BE2C (cell line): Measurements from ENCODE around the gene SPAST. TPM values are rescaled to one million over a fixed set of nuclear protein-coding genes. Genes with fewer than 3 reads are reported as not detected.
A peak's percentile ranks its signal among the peaks of the same experiment; 100 is the strongest.
"Not testable (repeated sequence)": the region's sequence is repeated elsewhere in the genome, so short reads cannot be mapped to it uniquely, and the experiment has no call there.

ENCODE experiments used
- DNase-seq: peaks from one replicate; pipeline ENCODE4 v3.0.0-alpha.2; 2020
- H3K27me3 ChIP-seq: fragments of 250-450 bp; sonication (Bioruptor Pico); 2 replicates; pipeline ENCODE4 v1.5.1; 2020; ENCODE audit warnings: mild to moderate bottlenecking
- H3K36me3 ChIP-seq: fragments of 250-450 bp; sonication (Bioruptor Pico); 2 replicates; pipeline ENCODE4 v1.5.1; 2020; ENCODE audit warnings: mild to moderate bottlenecking
- H3K4me1 ChIP-seq: fragments of 250-450 bp; sonication (Bioruptor Pico); 2 replicates; pipeline ENCODE4 v1.5.1; 2020
- H3K4me3 ChIP-seq: 2 replicates; pipeline ENCODE4 v1.5.1; 2011; ENCODE audit warnings: low read depth, low read length
- H3K9me3 ChIP-seq: fragments of 250-450 bp; sonication (Bioruptor Pico); 2 replicates; pipeline ENCODE4 v1.5.1; 2020
- polyA plus RNA-seq: library from polyadenylated mRNA; unstranded; fragments of >200 nt; gene quantifications from one replicate; pipeline ENCODE4 v1.2.1, GENCODE V29; 2012; ENCODE audit warnings: low read depth, missing spikeins; ENCODE audit not compliant: insufficient read length, insufficient read depth
- TF ChIP-seq, protein P1 (sequence below): IDR thresholded peaks from 2 replicates; pipeline ENCODE4 v1.5.1; 2012; ENCODE audit warnings: mild to moderate bottlenecking, low read depth, low read length

SPAST gene, protein sequence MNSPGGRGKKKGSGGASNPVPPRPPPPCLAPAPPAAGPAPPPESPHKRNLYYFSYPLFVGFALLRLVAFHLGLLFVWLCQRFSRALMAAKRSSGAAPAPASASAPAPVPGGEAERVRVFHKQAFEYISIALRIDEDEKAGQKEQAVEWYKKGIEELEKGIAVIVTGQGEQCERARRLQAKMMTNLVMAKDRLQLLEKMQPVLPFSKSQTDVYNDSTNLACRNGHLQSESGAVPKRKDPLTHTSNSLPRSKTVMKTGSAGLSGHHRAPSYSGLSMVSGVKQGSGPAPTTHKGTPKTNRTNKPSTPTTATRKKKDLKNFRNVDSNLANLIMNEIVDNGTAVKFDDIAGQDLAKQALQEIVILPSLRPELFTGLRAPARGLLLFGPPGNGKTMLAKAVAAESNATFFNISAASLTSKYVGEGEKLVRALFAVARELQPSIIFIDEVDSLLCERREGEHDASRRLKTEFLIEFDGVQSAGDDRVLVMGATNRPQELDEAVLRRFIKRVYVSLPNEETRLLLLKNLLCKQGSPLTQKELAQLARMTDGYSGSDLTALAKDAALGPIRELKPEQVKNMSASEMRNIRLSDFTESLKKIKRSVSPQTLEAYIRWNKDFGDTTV
- 3.9 TPM for polyA plus RNA-seq

DNA sequence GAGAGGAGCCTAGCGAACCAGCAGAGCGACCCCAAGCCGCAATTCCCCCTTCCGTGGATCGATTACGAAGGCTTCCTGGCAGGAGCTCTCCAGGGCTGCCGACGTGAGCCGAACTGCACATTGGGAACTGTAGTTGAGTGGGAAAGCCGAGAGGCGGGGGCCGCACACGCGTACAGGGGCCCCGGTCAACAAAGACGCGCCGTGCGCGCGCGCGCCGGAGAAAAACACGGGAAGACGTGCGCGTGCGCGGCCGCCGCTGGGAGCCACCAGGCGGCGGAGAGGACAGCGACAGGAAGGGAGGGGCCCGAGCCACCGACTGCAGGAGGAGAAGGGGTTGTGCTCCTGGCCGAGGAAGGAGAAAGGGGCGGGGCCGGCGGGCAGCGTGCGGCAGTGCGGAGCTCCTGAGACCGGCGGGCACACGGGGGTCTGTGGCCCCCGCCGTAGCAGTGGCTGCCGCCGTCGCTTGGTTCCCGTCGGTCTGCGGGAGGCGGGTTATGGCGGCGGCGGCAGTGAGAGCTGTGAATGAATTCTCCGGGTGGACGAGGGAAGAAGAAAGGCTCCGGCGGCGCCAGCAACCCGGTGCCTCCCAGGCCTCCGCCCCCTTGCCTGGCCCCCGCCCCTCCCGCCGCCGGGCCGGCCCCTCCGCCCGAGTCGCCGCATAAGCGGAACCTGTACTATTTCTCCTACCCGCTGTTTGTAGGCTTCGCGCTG is at the start of gene SPAST:
Gene SPAST, plus strand, starts transcription at position 247 of the 711 bp plus-strand sequence. Its CDS starts 276 bp downstream, at position 523.
- Histone ChIP-seq H3K27me3 (no peaks in the 10 kb centered on the region), H3K4me1 (no peaks in the 10 kb centered on the region), H3K4me3 (peak within 1 kb of the TSS; percentile 86), H3K9me3 (no peaks in the 10 kb centered on the region), H3K36me3 (no peaks in the 10 kb centered on the region)
- TF ChIP-seq, protein P1, sequence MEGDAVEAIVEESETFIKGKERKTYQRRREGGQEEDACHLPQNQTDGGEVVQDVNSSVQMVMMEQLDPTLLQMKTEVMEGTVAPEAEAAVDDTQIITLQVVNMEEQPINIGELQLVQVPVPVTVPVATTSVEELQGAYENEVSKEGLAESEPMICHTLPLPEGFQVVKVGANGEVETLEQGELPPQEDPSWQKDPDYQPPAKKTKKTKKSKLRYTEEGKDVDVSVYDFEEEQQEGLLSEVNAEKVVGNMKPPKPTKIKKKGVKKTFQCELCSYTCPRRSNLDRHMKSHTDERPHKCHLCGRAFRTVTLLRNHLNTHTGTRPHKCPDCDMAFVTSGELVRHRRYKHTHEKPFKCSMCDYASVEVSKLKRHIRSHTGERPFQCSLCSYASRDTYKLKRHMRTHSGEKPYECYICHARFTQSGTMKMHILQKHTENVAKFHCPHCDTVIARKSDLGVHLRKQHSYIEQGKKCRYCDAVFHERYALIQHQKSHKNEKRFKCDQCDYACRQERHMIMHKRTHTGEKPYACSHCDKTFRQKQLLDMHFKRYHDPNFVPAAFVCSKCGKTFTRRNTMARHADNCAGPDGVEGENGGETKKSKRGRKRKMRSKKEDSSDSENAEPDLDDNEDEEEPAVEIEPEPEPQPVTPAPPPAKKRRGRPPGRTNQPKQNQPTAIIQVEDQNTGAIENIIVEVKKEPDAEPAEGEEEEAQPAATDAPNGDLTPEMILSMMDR = peak; percentile 38; the same call in 1 of the 2 replicates
- DNase-seq = peak; percentile 99

DNA sequence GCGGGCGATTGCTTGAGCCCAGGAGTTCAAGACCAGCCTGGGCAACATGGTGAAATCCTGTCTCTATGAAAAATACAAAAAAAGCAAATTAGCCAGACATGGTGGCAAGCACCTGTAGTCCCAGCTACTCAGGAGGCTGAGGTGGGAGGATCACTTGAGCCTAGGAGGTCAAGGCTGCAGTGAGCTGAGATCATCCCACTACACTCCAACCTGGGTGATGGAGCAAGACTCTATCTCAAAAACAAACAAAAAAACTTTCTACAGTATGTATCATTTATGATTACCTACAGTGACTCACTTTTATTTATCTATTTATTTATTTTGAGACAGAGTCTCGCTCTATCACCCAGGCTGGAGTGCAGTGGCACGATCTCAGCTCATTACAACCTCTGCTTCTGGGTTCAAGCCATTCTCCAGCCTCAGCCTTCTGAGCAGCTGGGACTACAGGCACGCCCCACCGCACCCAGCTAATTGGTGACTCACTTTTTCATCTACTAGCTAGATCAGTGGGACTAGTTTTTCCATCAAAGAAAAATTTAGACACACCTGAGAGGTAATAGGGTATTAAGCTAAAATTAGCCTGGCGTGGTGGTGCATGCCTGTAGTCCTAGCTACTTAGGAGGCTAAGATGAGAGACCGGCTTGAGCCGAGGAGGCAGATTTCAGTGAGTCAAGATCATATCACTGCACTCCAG is 44.4 kb upstream of the SPAST start:
- H3K4me3 ChIP-seq, H3K27me3 ChIP-seq, H3K4me1 ChIP-seq, H3K36me3 ChIP-seq, H3K9me3 ChIP-seq: not testable (repeated sequence)
- DNase-seq = peak; percentile 40

DNA sequence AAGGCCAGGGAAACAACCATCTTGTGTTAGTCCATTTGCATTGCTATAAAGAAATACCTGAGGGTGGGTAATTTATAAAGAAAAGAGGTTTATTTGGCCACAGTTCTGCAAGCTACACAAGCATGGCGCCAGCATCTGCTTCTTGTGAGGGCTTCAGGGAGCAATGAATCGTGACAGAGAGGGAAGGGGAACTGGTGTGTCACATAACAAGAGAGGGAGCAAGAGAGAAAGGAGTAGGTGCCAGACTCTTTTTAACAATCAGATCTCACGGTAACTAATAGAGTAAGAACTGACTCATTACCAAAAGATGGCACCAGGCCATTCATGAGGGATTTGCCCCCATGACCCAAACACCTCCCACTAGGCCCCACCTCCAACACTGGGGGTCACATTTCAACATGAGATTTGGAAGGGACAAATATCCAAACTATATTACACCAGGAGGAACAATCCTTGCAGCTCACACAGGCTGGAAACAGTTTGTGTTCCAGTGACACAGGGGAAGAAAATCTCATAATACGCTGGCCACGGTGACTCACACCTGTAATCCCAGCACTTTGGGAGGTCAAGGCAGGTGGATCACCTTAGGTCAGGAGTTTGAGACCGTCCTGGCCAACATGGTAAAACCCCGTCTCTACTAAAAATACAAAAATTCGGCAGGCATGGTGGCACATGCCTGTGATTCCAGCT is 29.0 kb upstream of the SPAST start:
- DNase-seq, H3K27me3 ChIP-seq, H3K36me3 ChIP-seq, H3K4me3 ChIP-seq, H3K4me1 ChIP-seq, H3K9me3 ChIP-seq: not testable (repeated sequence)

DNA sequence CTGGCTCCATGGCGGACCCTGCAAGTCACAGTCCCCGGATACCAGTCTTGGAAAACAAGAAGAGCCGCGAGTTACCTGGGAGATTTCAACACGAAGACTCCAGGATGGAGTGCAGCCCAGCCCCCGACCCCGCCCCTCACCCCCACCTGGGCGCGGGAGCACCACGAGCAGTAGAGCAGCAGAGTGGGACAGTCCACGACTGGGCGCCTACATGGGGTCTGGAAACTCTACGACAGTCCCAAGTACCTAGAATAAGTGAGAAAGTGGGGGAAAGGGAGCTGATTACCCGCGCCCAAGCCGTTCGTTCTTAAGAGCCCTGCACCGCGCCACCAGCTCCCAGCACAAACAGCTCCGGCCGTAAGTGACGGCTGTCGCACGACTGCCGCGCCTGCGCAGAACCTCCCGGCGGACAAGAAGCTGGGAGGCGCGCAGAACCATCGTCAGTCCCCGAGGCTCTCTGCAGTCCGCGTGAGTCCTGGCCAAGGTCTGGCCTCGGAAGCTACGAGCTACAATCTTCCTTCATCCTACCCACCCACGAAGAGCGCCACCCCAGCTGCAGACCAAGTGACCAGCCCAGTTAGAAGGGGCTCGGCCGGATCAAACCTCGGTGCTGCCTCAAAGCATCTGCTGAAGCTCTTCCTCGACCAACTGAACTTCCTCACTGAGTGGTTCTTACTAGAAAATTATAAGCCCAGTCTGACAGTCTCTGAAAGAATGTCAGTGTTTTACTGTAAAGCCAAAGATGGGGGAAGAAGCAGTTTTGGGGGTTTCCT is 23.7 kb upstream of the SPAST start, which contains the start of gene DPY30:
Gene DPY30, minus strand, starts transcription at position 359 of the 773 bp plus-strand sequence. Its CDS starts 349 bp downstream, at position 10.
- Histone ChIP-seq H3K4me1 (no peaks in the 10 kb centered on the region), H3K36me3 (no peaks in the 10 kb centered on the region), H3K4me3 (peak within 1 kb of the TSS; percentile 92), H3K27me3 (no peaks in the 10 kb centered on the region), H3K9me3 (no peaks in the 10 kb centered on the region)
- TF ChIP-seq, protein P1 = peak; percentile 7; the same call in 1 of the 2 replicates
- DNase-seq = peak; percentile 95

DNA sequence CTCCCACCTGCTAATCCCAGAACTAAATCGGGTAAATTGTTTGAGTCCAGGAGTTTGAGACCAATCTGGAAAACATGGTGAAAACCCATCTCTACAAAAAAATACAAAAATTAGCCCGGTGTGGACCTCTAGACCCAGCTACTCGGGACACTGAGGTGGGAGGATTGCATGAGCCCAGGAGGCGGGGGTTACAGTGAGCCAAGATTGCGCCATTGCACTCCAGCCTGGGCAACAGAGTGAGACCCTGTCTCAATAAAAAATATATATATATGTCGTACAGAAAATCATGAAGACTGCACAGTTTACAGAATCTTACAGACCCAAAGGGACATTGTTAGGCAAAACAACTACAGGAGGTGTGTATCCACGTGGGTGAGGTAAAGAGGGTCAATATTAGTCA is 19.8 kb upstream of the SPAST start:
- TF ChIP-seq, protein P1 = no peak
- H3K4me1 ChIP-seq = no peaks in the 10 kb centered on the region
- DNase-seq = no peak
- no peaks in the 10 kb centered on the region for H3K27me3 ChIP-seq
- no peak overlapping the region for H3K4me3 ChIP-seq
- no peaks in the 10 kb centered on the region for H3K9me3 ChIP-seq
- no peaks in the 10 kb centered on the region for H3K36me3 ChIP-seq

DNA sequence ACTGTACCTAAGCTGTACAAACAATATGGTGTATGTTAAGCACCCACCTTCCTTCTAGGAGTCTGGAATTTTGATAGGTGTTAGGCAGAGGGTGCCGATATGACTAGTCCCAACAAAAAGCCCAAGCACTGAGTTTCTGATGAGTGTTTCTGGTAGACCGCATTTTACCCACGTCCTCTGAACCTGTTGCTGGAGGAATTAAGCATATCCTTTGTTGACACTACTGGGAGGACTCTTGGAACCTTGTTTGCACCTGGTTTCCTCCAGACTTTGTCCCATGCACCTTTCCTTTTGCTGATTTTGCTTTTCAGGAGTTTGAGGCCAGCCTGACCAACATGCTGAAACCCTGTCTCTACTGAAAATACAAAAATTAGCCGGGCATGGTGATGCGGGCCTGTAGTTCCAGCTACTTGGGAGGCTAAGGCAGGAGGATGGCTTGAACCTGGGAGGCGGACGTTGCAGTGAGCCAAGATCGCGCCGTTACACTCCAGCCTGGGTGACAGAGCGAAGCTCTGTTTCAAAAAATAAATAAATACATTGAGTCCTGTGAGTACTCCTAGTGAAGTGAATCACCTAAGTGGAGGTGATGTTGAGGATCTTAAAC is 11.4 kb upstream of the SPAST start:
- TF ChIP-seq, protein P1 = no peak
- Histone ChIP-seq H3K36me3 (no peaks in the 10 kb centered on the region), H3K4me1 (no peaks in the 10 kb centered on the region), H3K9me3 (no peaks in the 10 kb centered on the region), H3K4me3 (no peak overlapping the region), H3K27me3 (no peaks in the 10 kb centered on the region)
- no peak for DNase-seq

DNA sequence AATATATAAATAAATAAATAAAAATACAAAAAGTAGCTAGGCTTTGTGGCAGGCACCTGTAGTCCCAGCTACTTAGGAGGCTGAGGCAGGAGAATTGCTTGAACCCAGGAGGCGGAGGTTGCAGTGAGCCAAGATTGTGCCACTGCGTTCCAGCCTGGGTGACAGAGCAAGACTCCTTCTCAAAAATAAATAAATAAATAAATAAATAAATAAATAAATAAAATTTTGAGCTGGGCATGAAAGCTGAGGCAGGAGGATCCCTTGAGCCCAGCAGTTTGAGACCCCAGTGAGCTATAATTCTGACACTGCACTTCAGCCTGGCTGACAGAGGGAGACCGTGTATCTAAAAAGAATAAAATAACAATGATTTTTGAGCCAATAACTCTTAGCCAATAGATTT is 8.8 kb upstream of the SPAST start:
- H3K4me3 ChIP-seq, DNase-seq, H3K4me1 ChIP-seq, H3K27me3 ChIP-seq, H3K9me3 ChIP-seq, H3K36me3 ChIP-seq: not testable (repeated sequence)
